Activated CD4-positive, alpha-beta T cell treated with anti-CD3 and anti-CD28 coated beads, Interleukin-2, amount 10 ng/mL, durations not matched to agents 24 days and 14 days (primary cell): ENCODE data around the gene FXYD6. TPM values are rescaled to one million over a fixed set of nuclear protein-coding genes. Genes with fewer than 3 reads are reported as not detected.
"Not testable (repeated sequence)": the region's sequence is repeated elsewhere in the genome, so short reads cannot be mapped to it uniquely, and the experiment has no call there.

Experiments used
- DNase-seq: peaks from one replicate; pipeline ENCODE4 v3.0.0; 2022
- H3K27ac Mint-ChIP-seq: one replicate; pipeline ENCODE4 v1.8.0; 2022; ENCODE audit warnings: mild to moderate bottlenecking, mixed read lengths
- H3K27me3 Mint-ChIP-seq: one replicate; pipeline ENCODE4 v1.8.0; 2022; ENCODE audit warnings: mixed read lengths
- H3K36me3 Mint-ChIP-seq: one replicate; pipeline ENCODE4 v1.8.0; 2022; ENCODE audit warnings: low read depth, mild to moderate bottlenecking, mixed read lengths
- H3K4me1 Mint-ChIP-seq: one replicate; pipeline ENCODE4 v1.8.0; 2021; ENCODE audit warnings: mixed read lengths
- H3K4me3 Mint-ChIP-seq: one replicate; pipeline ENCODE4 v1.8.0; 2022; ENCODE audit warnings: mild to moderate bottlenecking, moderate library complexity, mixed read lengths
- H3K9me3 Mint-ChIP-seq: one replicate; pipeline ENCODE4 v1.8.0; 2021; ENCODE audit warnings: mixed read lengths
- intact Hi-C: fragments of 100-400 bp; cut with micrococcal nuclease; formaldehyde crosslinking; loops from one replicate; pipeline ENCODE4 v1.15.1; 2023
- total RNA-seq: library from RNA; stranded (reverse); gene quantifications from 2 replicates; pipeline ENCODE4 v1.2.3, GENCODE V29; 2022

Gene FXYD6
- total RNA-seq: not detected in 2 replicates

- Mint-ChIP-seq H3K4me3 (peak within 1 kb of the TSS; percentile 83), H3K36me3 (no peaks in the 10 kb centered on the region), H3K9me3 (no peaks in the 10 kb centered on the region), H3K27ac (no peak within 1 kb of the TSS), H3K27me3 (peaks cover 74% of the 10 kb centered on the region), H3K4me1 (peaks cover 20% of the 10 kb centered on the region)
- intact Hi-C loops: no loop called here
- peak; percentile 63 for DNase-seq
Observed at GRCh38 chr11:117876341-117877119, at the start of gene FXYD6. Gene FXYD6, minus strand, starts transcription at chr11:117876658. Its CDS starts 33,882 bp downstream, at chr11:117842776.

- H3K4me1 Mint-ChIP-seq: peaks cover 24% of the 10 kb centered on the region
- H3K9me3 Mint-ChIP-seq, H3K36me3 Mint-ChIP-seq, H3K27me3 Mint-ChIP-seq, DNase-seq, H3K4me3 Mint-ChIP-seq, H3K27ac Mint-ChIP-seq, intact Hi-C loops: not testable (repeated sequence)
Observed at GRCh38 chr11:117926166-117926565, 49.7 kb upstream of the FXYD6 start.

GRCh38 chr11:117925198-117925925 is 48.9 kb upstream of the FXYD6 start:
- Mint-ChIP-seq H3K27me3 (peaks cover 7% of the 10 kb centered on the region), H3K36me3 (no peaks in the 10 kb centered on the region), H3K27ac (no peak overlapping the region), H3K4me1 (peaks cover 18% of the 10 kb centered on the region), H3K4me3 (no peak overlapping the region), H3K9me3 (no peaks in the 10 kb centered on the region)
- no peak for DNase-seq
- intact Hi-C loops: no loop called here

GRCh38 chr11:117924631-117925170 is 48.2 kb upstream of the FXYD6 start:
- Mint-ChIP-seq H3K4me3 (no peak overlapping the region), H3K4me1 (peaks cover 14% of the 10 kb centered on the region), H3K9me3 (no peaks in the 10 kb centered on the region), H3K36me3 (no peaks in the 10 kb centered on the region), H3K27ac (no peak overlapping the region), H3K27me3 (peaks cover 7% of the 10 kb centered on the region)
- no peak for DNase-seq
- intact Hi-C loops: no loop called here

- no peak overlapping the region for H3K27ac Mint-ChIP-seq
- H3K9me3 Mint-ChIP-seq: no peaks in the 10 kb centered on the region
- peaks cover 7% of the 10 kb centered on the region for H3K27me3 Mint-ChIP-seq
- no peak overlapping the region for H3K4me3 Mint-ChIP-seq
- intact Hi-C loops: no loop called here
- peaks cover 18% of the 10 kb centered on the region for H3K4me1 Mint-ChIP-seq
- H3K36me3 Mint-ChIP-seq: no peaks in the 10 kb centered on the region
- DNase-seq: no peak
Observed at GRCh38 chr11:117923773-117924172, 47.3 kb upstream of the FXYD6 start.

GRCh38 chr11:117923275-117923674 is 46.8 kb upstream of the FXYD6 start:
- peaks cover 13% of the 10 kb centered on the region for H3K4me1 Mint-ChIP-seq
- peaks cover 5% of the 10 kb centered on the region for H3K27me3 Mint-ChIP-seq

GRCh38 chr11:117921893-117922292 is 45.4 kb upstream of the FXYD6 start:
- Mint-ChIP-seq H3K4me3 (no peak overlapping the region), H3K36me3 (no peaks in the 10 kb centered on the region), H3K27me3 (no peaks in the 10 kb centered on the region), H3K9me3 (no peaks in the 10 kb centered on the region), H3K4me1 (peaks cover 10% of the 10 kb centered on the region), H3K27ac (no peak overlapping the region)
- intact Hi-C loops: no loop called here
- DNase-seq: no peak

More at GRCh38 chr11:117923275-117923674, 46.8 kb upstream of the FXYD6 start:
- intact Hi-C loops: no loop called here
- H3K9me3 Mint-ChIP-seq: no peaks in the 10 kb centered on the region
- no peak for DNase-seq
- no peak overlapping the region for H3K27ac Mint-ChIP-seq
- H3K36me3 Mint-ChIP-seq: no peaks in the 10 kb centered on the region
- no peak overlapping the region for H3K4me3 Mint-ChIP-seq

GRCh38 chr11:117921456-117921855 is 45.0 kb upstream of the FXYD6 start:
- H3K27me3 Mint-ChIP-seq: no peaks in the 10 kb centered on the region
- peaks cover 10% of the 10 kb centered on the region for H3K4me1 Mint-ChIP-seq
- H3K9me3 Mint-ChIP-seq: no peaks in the 10 kb centered on the region
- no peak overlapping the region for H3K27ac Mint-ChIP-seq
- no peak for DNase-seq
- intact Hi-C loops: no loop called here
- H3K36me3 Mint-ChIP-seq: no peaks in the 10 kb centered on the region
- no peak overlapping the region for H3K4me3 Mint-ChIP-seq

- peaks cover 10% of the 10 kb centered on the region for H3K4me1 Mint-ChIP-seq
- H3K4me3 Mint-ChIP-seq: no peak overlapping the region
- intact Hi-C loops: no loop called here
- DNase-seq: peak; percentile 66
- H3K27ac Mint-ChIP-seq: peak overlapping the region; percentile 1
- H3K9me3 Mint-ChIP-seq: no peaks in the 10 kb centered on the region
- H3K27me3 Mint-ChIP-seq: no peaks in the 10 kb centered on the region
- no peaks in the 10 kb centered on the region for H3K36me3 Mint-ChIP-seq
Observed at GRCh38 chr11:117919781-117920221, 43.3 kb upstream of the FXYD6 start.

- no peak overlapping the region for H3K4me3 Mint-ChIP-seq
- H3K9me3 Mint-ChIP-seq: no peaks in the 10 kb centered on the region
- H3K27ac Mint-ChIP-seq: peak overlapping the region; percentile 1
- peaks cover 10% of the 10 kb centered on the region for H3K4me1 Mint-ChIP-seq
- H3K36me3 Mint-ChIP-seq: no peaks in the 10 kb centered on the region
- intact Hi-C loops: no loop called here
- DNase-seq: no peak
- H3K27me3 Mint-ChIP-seq: no peaks in the 10 kb centered on the region
Observed at GRCh38 chr11:117919341-117919740, 42.9 kb upstream of the FXYD6 start.

GRCh38 chr11:117918366-117919255 is 42.2 kb upstream of the FXYD6 start:
- H3K4me3 Mint-ChIP-seq: no peak overlapping the region
- no peak for DNase-seq
- no peaks in the 10 kb centered on the region for H3K27me3 Mint-ChIP-seq
- H3K36me3 Mint-ChIP-seq: no peaks in the 10 kb centered on the region
- H3K4me1 Mint-ChIP-seq: peaks cover 10% of the 10 kb centered on the region
- H3K9me3 Mint-ChIP-seq: no peaks in the 10 kb centered on the region
- intact Hi-C loops: no loop called here
- no peak overlapping the region for H3K27ac Mint-ChIP-seq

- H3K4me1 Mint-ChIP-seq: peaks cover 10% of the 10 kb centered on the region
- H3K36me3 Mint-ChIP-seq: no peaks in the 10 kb centered on the region
- H3K27ac Mint-ChIP-seq: no peak overlapping the region
- no peaks in the 10 kb centered on the region for H3K27me3 Mint-ChIP-seq
- intact Hi-C loops: no loop called here
- H3K9me3 Mint-ChIP-seq: no peaks in the 10 kb centered on the region
- no peak for DNase-seq
- H3K4me3 Mint-ChIP-seq: no peak overlapping the region
Observed at GRCh38 chr11:117917591-117918151, 41.2 kb upstream of the FXYD6 start.

- Mint-ChIP-seq H3K4me1 (peaks cover 10% of the 10 kb centered on the region), H3K27ac (no peak overlapping the region), H3K4me3 (no peak overlapping the region), H3K36me3 (no peaks in the 10 kb centered on the region), H3K27me3 (no peaks in the 10 kb centered on the region), H3K9me3 (no peaks in the 10 kb centered on the region)
- intact Hi-C loops: no loop called here
- no peak for DNase-seq
Observed at GRCh38 chr11:117916956-117917355, 40.5 kb upstream of the FXYD6 start.
